Vagina (tissue), 2 donors: ENCODE measurements around the gene ANXA6. TPM values are rescaled to one million over a fixed set of nuclear protein-coding genes. Genes with fewer than 3 reads are reported as not detected.
A peak's percentile ranks its signal among the peaks of the same experiment; 100 is the strongest.
"Not testable (repeated sequence)": the region's sequence is repeated elsewhere in the genome, so short reads cannot be mapped to it uniquely, and the experiment has no call there.

ENCODE experiments used
- DNase-seq, 2 donors: peaks; one replicate each; pipeline ENCODE4 v3.0.0-alpha.2; 2017; ENCODE audit errors: extremely low spot score in 2 of 2
- H3K27ac ChIP-seq: fragments of 200-600 bp; sonication (generic); one replicate; pipeline ENCODE4 v1.5.1; 2019
- H3K27me3 ChIP-seq: fragments of 200-600 bp; sonication (generic); one replicate; pipeline ENCODE4 v1.5.1; 2019
- H3K36me3 ChIP-seq, 2 donors: fragments of 200-600 bp; sonication (generic); one replicate each; pipeline ENCODE4 v1.5.1; 2017 to 2019
- H3K4me1 ChIP-seq: fragments of 200-600 bp; sonication (generic); one replicate; pipeline ENCODE4 v1.5.1; 2019
- H3K4me3 ChIP-seq, 2 donors: fragments of 200-600 bp; sonication (generic); 1 replicate in 1 of 2; 2 replicates in 1 of 2; pipeline ENCODE4 v1.5.1; 2016 to 2019
- H3K9me3 ChIP-seq: fragments of 200-600 bp; sonication (generic); one replicate; pipeline ENCODE4 v1.5.1; 2019
- POLR2A ChIP-seq, 2 donors: fragments of 450-650 bp; IDR thresholded peaks; one replicate each; pipeline ENCODE4 v1.6.1; 2017; ENCODE audit warnings: antibody characterized with exemption in 2 of 2, mild to moderate bottlenecking in 2 of 2, moderate library complexity in 2 of 2
- POLR2AphosphoS5 ChIP-seq, 2 donors: sonication (generic); formaldehyde crosslinking; IDR thresholded peaks; one replicate each; pipeline ENCODE4 v1.9.0; 2017; ENCODE audit warnings: antibody characterized with exemption in 2 of 2, mild to moderate bottlenecking in 2 of 2, low read depth in 1 of 2; ENCODE audit not compliant: insufficient read depth in 1 of 2
- intact Hi-C: fragments of 100-400 bp; cut with DNase I; formaldehyde crosslinking; loops from one replicate; pipeline ENCODE4 v1.15.1; 2023
- total RNA-seq: library from RNA; depleted of rRNA; stranded (reverse); fragments of >200 nt; gene quantifications from one replicate; pipeline ENCODE4 v1.2.3, GENCODE V29; 2016
- TF ChIP-seq, protein P1 (sequence below), 3 experiments: fragments of 450-650 bp in 2 of 3; fragments of 200-600 bp in 1 of 3; sonication (generic) in 1 of 3; IDR thresholded peaks; one replicate each; pipeline ENCODE4 v1.5.1; 2017 to 2019; ENCODE audit warnings: antibody characterized with exemption in 3 of 3, mild to moderate bottlenecking in 2 of 3, moderate library complexity in 2 of 3

ANXA6 gene
- total RNA-seq, 1 donor from 2014 or later, result 190 TPM

DNA sequence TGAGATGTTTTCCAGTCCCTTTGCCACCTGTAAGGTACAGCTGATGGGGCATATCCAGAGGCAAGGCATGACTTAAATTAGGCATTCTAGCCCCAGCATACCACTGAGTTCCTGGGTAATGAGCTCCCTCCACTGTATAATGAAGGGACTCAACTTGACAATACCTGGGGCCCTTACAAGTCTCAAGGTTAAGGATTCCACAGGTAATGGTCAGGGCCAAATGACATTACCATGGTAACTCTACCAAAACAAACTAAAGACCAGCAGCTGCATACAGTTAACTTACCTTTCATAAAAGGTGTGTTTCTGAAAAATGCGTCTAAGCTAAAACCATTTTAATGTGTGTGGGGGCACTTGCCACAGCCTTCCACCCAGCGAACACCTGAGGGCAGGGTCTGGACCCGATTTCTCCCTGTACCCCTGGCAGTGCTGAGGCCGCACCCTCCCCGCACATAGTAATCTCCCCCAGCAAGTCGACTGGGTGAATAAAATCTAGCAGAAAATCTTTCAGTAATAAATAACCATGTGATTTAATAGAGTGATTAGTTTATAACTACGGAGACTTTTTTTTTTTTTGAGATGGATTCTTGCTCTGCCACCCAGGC lies 42.1 kb upstream of the ANXA6 start:
- TF ChIP-seq, protein P1, sequence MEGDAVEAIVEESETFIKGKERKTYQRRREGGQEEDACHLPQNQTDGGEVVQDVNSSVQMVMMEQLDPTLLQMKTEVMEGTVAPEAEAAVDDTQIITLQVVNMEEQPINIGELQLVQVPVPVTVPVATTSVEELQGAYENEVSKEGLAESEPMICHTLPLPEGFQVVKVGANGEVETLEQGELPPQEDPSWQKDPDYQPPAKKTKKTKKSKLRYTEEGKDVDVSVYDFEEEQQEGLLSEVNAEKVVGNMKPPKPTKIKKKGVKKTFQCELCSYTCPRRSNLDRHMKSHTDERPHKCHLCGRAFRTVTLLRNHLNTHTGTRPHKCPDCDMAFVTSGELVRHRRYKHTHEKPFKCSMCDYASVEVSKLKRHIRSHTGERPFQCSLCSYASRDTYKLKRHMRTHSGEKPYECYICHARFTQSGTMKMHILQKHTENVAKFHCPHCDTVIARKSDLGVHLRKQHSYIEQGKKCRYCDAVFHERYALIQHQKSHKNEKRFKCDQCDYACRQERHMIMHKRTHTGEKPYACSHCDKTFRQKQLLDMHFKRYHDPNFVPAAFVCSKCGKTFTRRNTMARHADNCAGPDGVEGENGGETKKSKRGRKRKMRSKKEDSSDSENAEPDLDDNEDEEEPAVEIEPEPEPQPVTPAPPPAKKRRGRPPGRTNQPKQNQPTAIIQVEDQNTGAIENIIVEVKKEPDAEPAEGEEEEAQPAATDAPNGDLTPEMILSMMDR (IDR thresholded peaks at IDR 0.05), result no peak
- TF ChIP-seq POLR2A (IDR thresholded peaks at IDR 0.05) (no peak), POLR2AphosphoS5 (IDR thresholded peaks at IDR 0.05; ENCODE audit: insufficient read depth in 1 of 2, low read depth in 1 of 2) (no peak)
- Histone ChIP-seq H3K4me3 (no peak overlapping the region), H3K27ac (no peak overlapping the region), H3K9me3 (no peaks in the 10 kb centered on the region), H3K36me3 (no peaks in the 10 kb centered on the region), H3K27me3 (no peaks in the 10 kb centered on the region), H3K4me1 (no peaks in the 10 kb centered on the region)
- intact Hi-C loops, result no loop called here
- peak in 1 of 2 donors; percentile 1 for DNase-seq

DNA sequence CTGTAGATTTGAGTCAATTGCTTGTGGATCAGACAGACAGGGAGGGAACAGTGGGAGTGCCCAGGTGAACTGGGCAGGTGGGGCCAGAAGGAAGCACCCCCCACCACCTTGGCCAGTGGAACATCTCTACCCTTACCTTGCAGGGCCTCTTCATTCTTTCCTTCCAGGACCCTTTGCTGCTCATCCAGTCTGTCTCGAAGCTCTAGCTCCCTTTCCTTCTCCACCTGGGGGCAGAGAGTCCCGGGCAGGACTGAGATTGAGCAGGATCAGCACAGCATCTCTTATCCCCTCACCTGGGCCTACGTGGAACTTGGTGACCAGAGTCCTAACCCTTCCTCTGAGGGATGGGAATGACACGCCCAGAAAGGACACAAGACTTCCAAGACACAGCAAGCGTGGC lies 41.3 kb upstream of the ANXA6 start:
- no peaks in the 10 kb centered on the region for H3K4me1 ChIP-seq
- TF ChIP-seq, protein P1 (IDR thresholded peaks at IDR 0.05), result no peak
- no peak for TF ChIP-seq POLR2A (IDR thresholded peaks at IDR 0.05)
- TF ChIP-seq POLR2AphosphoS5 (IDR thresholded peaks at IDR 0.05; ENCODE audit: insufficient read depth in 1 of 2, low read depth in 1 of 2), result no peak

DNA sequence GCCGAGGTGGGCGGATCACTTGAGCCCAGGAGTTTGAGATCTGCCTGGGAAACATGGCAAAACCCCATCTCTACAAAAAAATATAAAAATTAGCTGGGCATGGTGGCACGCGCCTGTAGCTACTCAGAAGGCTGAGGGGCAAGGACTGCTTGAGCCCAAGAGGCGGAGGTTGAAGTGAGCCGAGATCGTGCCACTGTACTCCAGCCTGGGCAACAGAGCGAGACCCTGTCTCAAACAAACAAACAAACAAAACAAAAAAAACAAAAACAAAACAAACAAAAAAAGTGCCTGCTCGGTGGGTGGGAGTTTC lies 39.7 kb upstream of the ANXA6 start:
- H3K27ac ChIP-seq, H3K27me3 ChIP-seq, H3K36me3 ChIP-seq, H3K9me3 ChIP-seq, H3K4me3 ChIP-seq, H3K4me1 ChIP-seq, intact Hi-C loops, DNase-seq: not testable (repeated sequence)

More for the DNA sequence above, 41.3 kb upstream of the ANXA6 start:
- no peak overlapping the region for H3K4me3 ChIP-seq
- no peaks in the 10 kb centered on the region for H3K9me3 ChIP-seq
- H3K27me3 ChIP-seq, result no peaks in the 10 kb centered on the region
- H3K36me3 ChIP-seq, result no peaks in the 10 kb centered on the region
- intact Hi-C loops, result no loop called here
- no peak overlapping the region for H3K27ac ChIP-seq
- peak in 1 of 2 donors; percentile 56 for DNase-seq

DNA sequence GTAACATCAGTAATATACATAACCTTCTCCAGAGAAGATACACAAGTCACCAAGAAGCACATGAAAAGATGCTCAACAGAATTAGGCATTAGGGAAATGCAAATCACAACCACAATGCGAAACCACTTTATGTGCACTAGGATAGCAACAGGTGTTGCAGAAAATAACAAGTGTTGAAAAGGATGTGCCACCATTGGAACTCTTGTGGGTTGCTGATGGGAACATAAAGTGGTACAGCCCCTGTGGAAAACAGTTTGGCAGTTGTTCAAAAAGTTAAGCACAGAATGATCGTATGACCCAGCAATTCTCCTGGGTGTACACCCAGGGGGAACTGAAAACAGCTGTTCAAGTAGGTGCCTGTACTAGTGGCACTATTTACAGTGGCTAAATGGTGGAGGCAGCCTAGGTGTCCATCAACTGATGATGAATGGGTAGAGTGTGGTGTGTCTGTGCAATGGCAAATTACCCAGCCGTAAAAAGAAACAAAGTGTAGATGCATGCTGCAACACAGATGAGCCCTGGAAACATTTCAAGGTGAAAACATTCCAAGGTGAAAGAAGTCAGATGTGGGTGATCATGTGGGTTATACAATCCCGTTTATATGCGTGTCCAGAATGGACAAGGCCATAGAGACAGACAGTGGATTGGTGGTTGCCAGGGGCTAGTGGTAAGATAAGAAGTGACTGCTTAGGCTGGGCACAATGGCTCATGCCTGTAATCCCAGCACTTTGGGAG lies 39.1 kb upstream of the ANXA6 start:
- no peak overlapping the region for H3K27ac ChIP-seq
- H3K4me3 ChIP-seq, result no peak overlapping the region
- peaks cover 0 to 8% of the 10 kb centered on the region in 2 donors for H3K36me3 ChIP-seq
- intact Hi-C loops, result no loop called here
- TF ChIP-seq POLR2A (IDR thresholded peaks at IDR 0.05), result no peak
- TF ChIP-seq, protein P1 (IDR thresholded peaks at IDR 0.05), result no peak
- no peak for TF ChIP-seq POLR2AphosphoS5 (IDR thresholded peaks at IDR 0.05; ENCODE audit: insufficient read depth in 1 of 2, low read depth in 1 of 2)
- no peaks in the 10 kb centered on the region for H3K4me1 ChIP-seq
- peak in 1 of 2 donors; percentile 56 for DNase-seq
- peaks cover 4% of the 10 kb centered on the region for H3K9me3 ChIP-seq
- H3K27me3 ChIP-seq, result no peaks in the 10 kb centered on the region

DNA sequence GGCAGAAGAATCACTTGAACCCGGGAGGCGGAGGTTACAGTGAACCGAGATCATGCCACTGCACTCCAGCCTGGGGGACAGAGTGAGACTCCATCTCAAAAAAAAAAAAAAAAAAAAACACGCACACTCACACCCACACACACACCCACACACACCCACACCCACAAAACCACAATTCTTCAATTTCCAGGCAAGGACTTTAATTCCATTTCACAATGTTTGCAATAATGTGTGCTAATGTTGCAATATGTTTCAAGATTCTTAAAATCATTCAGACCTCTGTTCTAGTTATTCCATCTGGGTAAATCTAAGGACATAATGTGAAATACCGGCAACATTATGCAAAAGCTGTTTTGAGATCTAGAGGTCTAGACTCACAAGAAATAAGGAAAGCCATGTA lies 38.0 kb upstream of the ANXA6 start:
- no peak overlapping the region for H3K27ac ChIP-seq
- no peaks in the 10 kb centered on the region for H3K27me3 ChIP-seq
- intact Hi-C loops, result no loop called here
- peaks cover 4% of the 10 kb centered on the region for H3K9me3 ChIP-seq
- peaks cover 0 to 8% of the 10 kb centered on the region in 2 donors for H3K36me3 ChIP-seq
- TF ChIP-seq, protein P1 (IDR thresholded peaks at IDR 0.05), result no peak
- TF ChIP-seq POLR2AphosphoS5 (IDR thresholded peaks at IDR 0.05; ENCODE audit: insufficient read depth in 1 of 2, low read depth in 1 of 2) (peak in 1 of 2 donors; percentile 61), POLR2A (IDR thresholded peaks at IDR 0.05) (no peak)
- H3K4me3 ChIP-seq, result no peak overlapping the region
- peak in 1 of 2 donors; percentile 20 for DNase-seq
- H3K4me1 ChIP-seq, result no peaks in the 10 kb centered on the region
